Adipocyte (in vitro differentiated cells): Measurements from ENCODE around the gene MTMR12.

ENCODE experiments used
- DNase-seq: peaks from one replicate; pipeline ENCODE4 v3.0.0-alpha.2; 2015; ENCODE audit warnings: low read depth
- H3K27me3 ChIP-seq: replicated peaks from 2 replicates; pipeline ENCODE4 v1.7.0; 2013; ENCODE audit warnings: mild to moderate bottlenecking, low read length, moderate library complexity; ENCODE audit not compliant: control insufficient read depth, insufficient read depth
- H3K36me3 ChIP-seq: 2 replicates; pipeline ENCODE4 v1.7.0; 2013; ENCODE audit warnings: low read length, mild to moderate bottlenecking, moderate library complexity; ENCODE audit not compliant: control insufficient read depth, insufficient read depth, severe bottlenecking
- H3K4me1 ChIP-seq: 2 replicates; pipeline ENCODE4 v1.7.0; 2013; ENCODE audit warnings: mild to moderate bottlenecking, low read length, moderate library complexity; ENCODE audit not compliant: control insufficient read depth, insufficient read depth
- H3K4me3 ChIP-seq: 2 replicates; pipeline ENCODE4 v1.7.0; 2013; ENCODE audit warnings: mild to moderate bottlenecking, low read length, moderate library complexity
- H3K9ac ChIP-seq: 2 replicates; pipeline ENCODE4 v1.7.0; 2013; ENCODE audit warnings: mild to moderate bottlenecking, low read length, moderate library complexity
- H3K9me3 ChIP-seq: 2 replicates; pipeline ENCODE4 v1.7.0; 2013; ENCODE audit warnings: mild to moderate bottlenecking, low read length, moderate library complexity; ENCODE audit not compliant: control insufficient read depth

The MTMR12 gene

GRCh38 chr5:32339878-32340277, 27.1 kb upstream of the MTMR12 start:
- Histone ChIP-seq H3K9ac (no peak overlapping the region), H3K4me3 (no peak overlapping the region), H3K9me3 (peaks cover 33% of the 10 kb centered on the region), H3K4me1 (no peaks in the 10 kb centered on the region), H3K36me3 (no peaks in the 10 kb centered on the region), H3K27me3 (no peaks in the 10 kb centered on the region)
- DNase-seq: no peak

GRCh38 chr5:32339198-32339597, 26.5 kb upstream of the MTMR12 start:
- Histone ChIP-seq H3K4me1 (no peaks in the 10 kb centered on the region), H3K36me3 (no peaks in the 10 kb centered on the region), H3K9me3 (peaks cover 33% of the 10 kb centered on the region), H3K9ac (no peak overlapping the region), H3K4me3 (no peak overlapping the region), H3K27me3 (no peaks in the 10 kb centered on the region)
- DNase-seq: no peak

- Histone ChIP-seq H3K27me3 (no peaks in the 10 kb centered on the region), H3K9ac (no peak overlapping the region), H3K36me3 (no peaks in the 10 kb centered on the region), H3K4me1 (no peaks in the 10 kb centered on the region), H3K9me3 (peaks cover 2% of the 10 kb centered on the region), H3K4me3 (no peak overlapping the region)
- DNase-seq: no peak
Observed at GRCh38 chr5:32332966-32333365, 20.2 kb upstream of the MTMR12 start.

GRCh38 chr5:32332361-32332760, 19.6 kb upstream of the MTMR12 start:
- Histone ChIP-seq H3K9me3 (no peaks in the 10 kb centered on the region), H3K4me1 (no peaks in the 10 kb centered on the region), H3K27me3 (no peaks in the 10 kb centered on the region), H3K9ac (no peak overlapping the region), H3K4me3 (no peak overlapping the region), H3K36me3 (no peaks in the 10 kb centered on the region)
- no peak for DNase-seq

GRCh38 chr5:32331935-32332274, 19.2 kb upstream of the MTMR12 start:
- no peaks in the 10 kb centered on the region for H3K27me3 ChIP-seq
- no peak for DNase-seq
- H3K4me1 ChIP-seq: no peaks in the 10 kb centered on the region
- H3K4me3 ChIP-seq: no peak overlapping the region
- H3K36me3 ChIP-seq: no peaks in the 10 kb centered on the region
- no peak overlapping the region for H3K9ac ChIP-seq
- no peaks in the 10 kb centered on the region for H3K9me3 ChIP-seq

GRCh38 chr5:32331217-32331934, 18.6 kb upstream of the MTMR12 start:
- no peaks in the 10 kb centered on the region for H3K9me3 ChIP-seq
- no peak overlapping the region for H3K9ac ChIP-seq
- H3K4me1 ChIP-seq: no peaks in the 10 kb centered on the region
- no peaks in the 10 kb centered on the region for H3K27me3 ChIP-seq
- no peaks in the 10 kb centered on the region for H3K36me3 ChIP-seq
- no peak for DNase-seq
- H3K4me3 ChIP-seq: no peak overlapping the region

GRCh38 chr5:32330126-32330971, 17.6 kb upstream of the MTMR12 start:
- Histone ChIP-seq H3K9me3 (no peaks in the 10 kb centered on the region), H3K27me3 (no peaks in the 10 kb centered on the region), H3K9ac (no peak overlapping the region), H3K4me3 (no peak overlapping the region), H3K4me1 (no peaks in the 10 kb centered on the region), H3K36me3 (no peaks in the 10 kb centered on the region)
- no peak for DNase-seq

GRCh38 chr5:32329395-32329834, 16.7 kb upstream of the MTMR12 start:
- peak; percentile 83 for DNase-seq
- Histone ChIP-seq H3K4me1 (no peaks in the 10 kb centered on the region), H3K27me3 (no peaks in the 10 kb centered on the region), H3K9me3 (no peaks in the 10 kb centered on the region), H3K9ac (no peak overlapping the region), H3K4me3 (no peak overlapping the region), H3K36me3 (no peaks in the 10 kb centered on the region)

GRCh38 chr5:32326216-32326772, 13.6 kb upstream of the MTMR12 start:
- no peaks in the 10 kb centered on the region for H3K4me1 ChIP-seq
- H3K36me3 ChIP-seq: no peaks in the 10 kb centered on the region
- peaks cover 7% of the 10 kb centered on the region for H3K9me3 ChIP-seq
- DNase-seq: no peak
- H3K9ac ChIP-seq: no peak overlapping the region
- no peak overlapping the region for H3K4me3 ChIP-seq
- H3K27me3 ChIP-seq: no peaks in the 10 kb centered on the region

GRCh38 chr5:32325616-32326015, 12.9 kb upstream of the MTMR12 start:
- H3K9me3 ChIP-seq: peaks cover 7% of the 10 kb centered on the region
- no peak overlapping the region for H3K9ac ChIP-seq
- no peaks in the 10 kb centered on the region for H3K27me3 ChIP-seq
- no peaks in the 10 kb centered on the region for H3K36me3 ChIP-seq
- H3K4me1 ChIP-seq: no peaks in the 10 kb centered on the region
- no peak overlapping the region for H3K4me3 ChIP-seq
- no peak for DNase-seq

- H3K27me3 ChIP-seq: no peaks in the 10 kb centered on the region
- H3K4me3 ChIP-seq: no peak overlapping the region
- H3K36me3 ChIP-seq: no peaks in the 10 kb centered on the region
- DNase-seq: peak; percentile 9
- H3K9me3 ChIP-seq: peaks cover 7% of the 10 kb centered on the region
- H3K9ac ChIP-seq: no peak overlapping the region
- no peaks in the 10 kb centered on the region for H3K4me1 ChIP-seq
Observed at GRCh38 chr5:32325062-32325461, 12.3 kb upstream of the MTMR12 start.
